ENCODE measurements around the gene MARCHF6. TPM values are rescaled to one million over a fixed set of nuclear protein-coding genes. Genes with fewer than 3 reads are reported as not detected.
A peak's percentile ranks its signal among the peaks of the same experiment; 100 is the strongest.

Gene MARCHF6
- total RNA-seq, 2 donors from 2014 or later = 114 to 120 TPM

GRCh38 chr5:10348258-10348657, 5.2 kb upstream of the MARCHF6 start:
- Mint-ChIP-seq H3K9me3 (no peaks in the 10 kb centered on the region), H3K4me3 (no peak overlapping the region), H3K27me3 (no peaks in the 10 kb centered on the region), H3K36me3 (no peaks in the 10 kb centered on the region), H3K27ac (no peak overlapping the region), H3K4me1 (ENCODE audit: low read depth in 2 of 2) (peaks cover 0 to 8% of the 10 kb centered on the region in 2 donors)
- DNase-seq (ENCODE audit: low spot score) = no peak
- ATAC-seq = no peak

GRCh38 chr5:10351199-10351905, 2.1 kb upstream of the MARCHF6 start:
- H3K27ac Mint-ChIP-seq = no peak overlapping the region
- no peaks in the 10 kb centered on the region for H3K27me3 Mint-ChIP-seq
- H3K4me1 Mint-ChIP-seq (ENCODE audit: low read depth in 2 of 2) = peaks cover 18% of the 10 kb centered on the region in 2 donors
- H3K36me3 Mint-ChIP-seq = peaks cover 4% of the 10 kb centered on the region
- H3K9me3 Mint-ChIP-seq = no peaks in the 10 kb centered on the region
- H3K4me3 Mint-ChIP-seq = no peak overlapping the region
- DNase-seq (ENCODE audit: low spot score) (no peak), ATAC-seq (no peak)

DNA sequence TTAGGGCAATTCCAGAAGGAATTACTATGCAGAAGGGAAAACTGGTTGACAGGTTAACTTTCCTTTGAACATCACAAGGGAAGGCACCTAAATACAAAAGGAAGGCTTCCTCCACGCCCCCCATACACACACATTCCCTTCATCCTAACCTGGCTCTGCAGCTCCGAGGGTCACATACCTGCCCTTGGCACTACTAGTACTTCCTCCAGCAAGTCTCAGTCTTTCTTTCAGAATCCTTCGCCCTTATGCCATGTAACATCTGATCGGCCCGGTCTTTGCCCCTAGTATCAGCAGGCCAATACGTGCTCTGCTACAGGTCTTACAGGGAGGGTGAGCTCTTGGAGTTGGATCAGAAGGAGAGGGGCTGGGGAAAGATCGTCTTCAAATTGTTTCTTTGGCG, 1.6 kb upstream of the MARCHF6 start:
- H3K4me3 Mint-ChIP-seq = peak overlapping the region; percentile 88
- ATAC-seq (no peak), DNase-seq (ENCODE audit: low spot score) (no peak)
- H3K9me3 Mint-ChIP-seq = no peaks in the 10 kb centered on the region
- H3K4me1 Mint-ChIP-seq (ENCODE audit: low read depth in 2 of 2) = peaks cover 18 to 21% of the 10 kb centered on the region in 2 donors
- no peaks in the 10 kb centered on the region for H3K27me3 Mint-ChIP-seq
- H3K27ac Mint-ChIP-seq = peak overlapping the region; percentile 88 to 99
- H3K36me3 Mint-ChIP-seq = peaks cover 4% of the 10 kb centered on the region

DNA sequence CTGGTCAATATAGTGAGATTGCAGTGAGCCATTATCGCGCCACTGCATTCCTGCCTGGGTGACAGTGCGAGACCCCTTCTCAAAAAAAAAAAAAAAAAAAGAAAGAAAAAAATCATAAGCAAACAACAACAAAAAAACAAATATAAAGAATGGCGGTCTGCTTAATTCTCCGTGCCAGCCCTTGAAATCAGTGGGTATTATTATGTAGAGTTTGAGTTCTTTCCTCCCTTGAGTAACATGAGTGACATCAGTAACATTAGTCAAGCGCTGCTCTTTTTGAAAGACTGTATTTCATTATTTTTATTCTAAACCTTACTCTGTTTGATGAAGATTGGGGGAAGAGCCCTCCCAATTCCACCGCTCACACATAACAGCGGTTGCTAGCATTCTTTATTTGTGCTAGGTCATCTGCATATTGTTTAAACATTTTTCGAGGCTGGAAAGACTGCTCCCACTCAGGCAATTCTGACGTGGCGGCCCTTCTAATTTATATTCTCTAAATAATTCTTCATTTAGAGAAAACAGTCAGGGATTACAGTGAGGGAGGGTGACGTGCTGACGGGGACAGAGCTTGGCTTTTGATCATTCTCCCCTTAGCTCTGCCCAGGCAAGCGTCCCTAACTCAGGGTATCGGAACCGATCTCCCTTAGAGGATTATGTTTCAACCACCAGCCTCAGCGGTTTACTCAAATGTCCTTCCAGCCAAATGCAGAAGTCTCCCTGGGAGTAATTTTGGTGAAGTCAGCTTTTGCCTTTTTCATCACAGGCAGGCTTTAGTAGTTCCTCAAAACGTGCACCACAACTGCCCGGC, 860 bp upstream of the MARCHF6 start:
- no peaks in the 10 kb centered on the region for H3K9me3 Mint-ChIP-seq
- peaks cover 4% of the 10 kb centered on the region for H3K36me3 Mint-ChIP-seq
- peak overlapping the region; percentile 88 to 99 for H3K27ac Mint-ChIP-seq
- DNase-seq (ENCODE audit: low spot score) (no peak), ATAC-seq (no peak)
- peaks cover 22 to 24% of the 10 kb centered on the region in 2 donors for H3K4me1 Mint-ChIP-seq (ENCODE audit: low read depth in 2 of 2)
- peak overlapping the region; percentile 88 for H3K4me3 Mint-ChIP-seq
- no peaks in the 10 kb centered on the region for H3K27me3 Mint-ChIP-seq

GRCh38 chr5:10354048-10354872, 765 bp downstream of the MARCHF6 start:
- peak overlapping the region; percentile 88 to 99 for H3K27ac Mint-ChIP-seq
- peaks cover 29 to 33% of the 10 kb centered on the region in 2 donors for H3K4me1 Mint-ChIP-seq (ENCODE audit: low read depth in 2 of 2)
- no peak for DNase-seq (ENCODE audit: low spot score)
- ATAC-seq = peak; percentile 27 to 40
- H3K9me3 Mint-ChIP-seq = no peaks in the 10 kb centered on the region
- peaks cover 4% of the 10 kb centered on the region for H3K36me3 Mint-ChIP-seq
- peak overlapping the region; percentile 88 for H3K4me3 Mint-ChIP-seq
- no peaks in the 10 kb centered on the region for H3K27me3 Mint-ChIP-seq

- Mint-ChIP-seq H3K36me3 (peaks cover 4% of the 10 kb centered on the region), H3K27me3 (no peaks in the 10 kb centered on the region), H3K4me1 (ENCODE audit: low read depth in 2 of 2) (peaks cover 29 to 38% of the 10 kb centered on the region in 2 donors), H3K27ac (peak overlapping the region; percentile 88 to 99), H3K4me3 (peak overlapping the region; percentile 88), H3K9me3 (no peaks in the 10 kb centered on the region)
- ATAC-seq = no peak
- no peak for DNase-seq (ENCODE audit: low spot score)
Measured at GRCh38 chr5:10355071-10355889, 1.8 kb downstream of the MARCHF6 start.

GRCh38 chr5:10358999-10359398, 5.5 kb downstream of the MARCHF6 start:
- ATAC-seq = no peak
- peaks cover 4% of the 10 kb centered on the region for H3K36me3 Mint-ChIP-seq
- no peak for DNase-seq (ENCODE audit: low spot score)
- no peaks in the 10 kb centered on the region for H3K27me3 Mint-ChIP-seq
- H3K27ac Mint-ChIP-seq = no peak overlapping the region
- H3K4me3 Mint-ChIP-seq = no peak overlapping the region
- H3K4me1 Mint-ChIP-seq (ENCODE audit: low read depth in 2 of 2) = peaks cover 47 to 50% of the 10 kb centered on the region in 2 donors
- no peaks in the 10 kb centered on the region for H3K9me3 Mint-ChIP-seq

- H3K4me1 Mint-ChIP-seq (ENCODE audit: low read depth in 2 of 2) = peaks cover 38 to 41% of the 10 kb centered on the region in 2 donors
- H3K36me3 Mint-ChIP-seq = no peaks in the 10 kb centered on the region
- DNase-seq (ENCODE audit: low spot score) (no peak), ATAC-seq (no peak)
- H3K27me3 Mint-ChIP-seq = no peaks in the 10 kb centered on the region
- peak overlapping the region in 1 of 2 donors; percentile 7 for H3K27ac Mint-ChIP-seq
- H3K4me3 Mint-ChIP-seq = no peak overlapping the region
- H3K9me3 Mint-ChIP-seq = no peaks in the 10 kb centered on the region
Measured at GRCh38 chr5:10360686-10361085, 7.2 kb downstream of the MARCHF6 start.

- H3K27ac Mint-ChIP-seq = no peak overlapping the region
- no peaks in the 10 kb centered on the region for H3K36me3 Mint-ChIP-seq
- ATAC-seq (no peak), DNase-seq (ENCODE audit: low spot score) (no peak)
- no peaks in the 10 kb centered on the region for H3K27me3 Mint-ChIP-seq
- no peak overlapping the region for H3K4me3 Mint-ChIP-seq
- peaks cover 41% of the 10 kb centered on the region in 2 donors for H3K4me1 Mint-ChIP-seq (ENCODE audit: low read depth in 2 of 2)
- no peaks in the 10 kb centered on the region for H3K9me3 Mint-ChIP-seq
Measured at GRCh38 chr5:10363519-10364185, 10.2 kb downstream of the MARCHF6 start.

GRCh38 chr5:10364186-10364689, 10.7 kb downstream of the MARCHF6 start:
- Mint-ChIP-seq H3K4me1 (ENCODE audit: low read depth in 2 of 2) (peaks cover 41 to 42% of the 10 kb centered on the region in 2 donors), H3K27me3 (no peaks in the 10 kb centered on the region), H3K4me3 (no peak overlapping the region), H3K36me3 (no peaks in the 10 kb centered on the region), H3K9me3 (no peaks in the 10 kb centered on the region), H3K27ac (no peak overlapping the region)
- no peak for DNase-seq (ENCODE audit: low spot score)
- ATAC-seq = no peak

DNA sequence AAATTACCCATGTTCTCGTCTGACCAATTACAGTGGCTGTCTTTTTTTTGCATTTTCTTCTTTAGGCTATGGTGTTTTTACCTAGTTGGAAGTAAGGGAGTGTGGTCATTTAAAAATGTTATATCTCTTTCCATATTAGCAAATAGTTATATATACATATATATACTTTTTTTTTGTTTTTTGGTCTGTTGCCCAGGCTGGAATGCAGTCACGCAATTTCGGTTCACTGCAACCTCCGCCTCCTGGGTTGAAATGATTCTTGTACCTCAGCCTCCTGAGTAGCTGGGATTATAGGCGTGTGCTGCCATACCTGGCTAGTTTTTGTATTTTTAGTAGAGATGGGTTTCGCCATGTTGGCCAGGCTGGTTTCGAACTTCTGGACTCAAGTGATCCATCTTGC, 12.3 kb downstream of the MARCHF6 start:
- Mint-ChIP-seq H3K4me1 (ENCODE audit: low read depth in 2 of 2) (peaks cover 40 to 43% of the 10 kb centered on the region in 2 donors), H3K4me3 (no peak overlapping the region), H3K27ac (no peak overlapping the region), H3K9me3 (no peaks in the 10 kb centered on the region), H3K36me3 (no peaks in the 10 kb centered on the region), H3K27me3 (no peaks in the 10 kb centered on the region)
- DNase-seq (ENCODE audit: low spot score) (no peak), ATAC-seq (no peak)
